HepG2 (cell line): ENCODE results near the gene CBLB. TPM values are rescaled to one million over a fixed set of nuclear protein-coding genes. Genes with fewer than 3 reads are reported as not detected.

Source experiments
- FOXP1 ChIP-seq, 2 experiments: fragments of 450-650 bp in 1 of 2; IDR thresholded peaks; 2 replicates each; pipeline ENCODE4 v1.6.1; 2017 to 2018; ENCODE audit warnings: antibody characterized with exemption in 1 of 2
- FOXP4 ChIP-seq: sonication (generic); formaldehyde crosslinking; IDR thresholded peaks from 2 replicates; pipeline ENCODE4 v1.4.0; 2020; ENCODE audit warnings: missing genetic modification reagents
- GFI1 ChIP-seq: sonication (generic); formaldehyde crosslinking; IDR thresholded peaks from 2 replicates; pipeline ENCODE4 v1.5.0; 2020; ENCODE audit warnings: missing genetic modification reagents, mild to moderate bottlenecking, borderline replicate concordance
- NR2F6 ChIP-seq, 2 experiments: IDR thresholded peaks; 2 replicates each; pipeline ENCODE4 v1.6.1; 2016; ENCODE audit warnings: antibody characterized with exemption in 1 of 2, mild to moderate bottlenecking in 1 of 2
- NR3C1 ChIP-seq: sonication (generic); formaldehyde crosslinking; IDR thresholded peaks from 2 replicates; pipeline ENCODE4 v1.4.0; 2020; ENCODE audit warnings: missing genetic modification reagents
- PPARG ChIP-seq: conservative IDR thresholded peaks from 2 replicates; pipeline ENCODE4 v1.6.1; 2016; ENCODE audit warnings: missing biosample characterization, missing genetic modification reagents
- RBAK ChIP-seq: sonication (generic); formaldehyde crosslinking; IDR thresholded peaks from 2 replicates; pipeline ENCODE4 v1.5.1; 2020; ENCODE audit warnings: mild to moderate bottlenecking, missing genetic modification reagents
- SAFB2 ChIP-seq: sonication (generic); formaldehyde crosslinking; IDR thresholded peaks from 2 replicates; pipeline ENCODE4 v1.5.1; 2020; ENCODE audit warnings: missing genetic modification reagents, low read depth, mild to moderate bottlenecking, borderline replicate concordance
- SALL1 ChIP-seq: sonication (generic); formaldehyde crosslinking; IDR thresholded peaks from 2 replicates; pipeline ENCODE4 v1.8.0; 2022; ENCODE audit warnings: mild to moderate bottlenecking, missing genetic modification reagents
- SIN3A ChIP-seq: IDR thresholded peaks from 2 replicates; pipeline ENCODE4 v1.6.1; 2011; ENCODE audit warnings: low read depth, mild to moderate bottlenecking, control low read depth, low read length, borderline replicate concordance
- SNRNP70 ChIP-seq: fragments of 200-400 bp; formaldehyde crosslinking; IDR thresholded peaks from 2 replicates; pipeline ENCODE4 v1.6.1; 2017; ENCODE audit warnings: mild to moderate bottlenecking, low read depth, low read length, moderate library complexity
- SOX13 ChIP-seq, 3 experiments: fragments of 450-650 bp in 1 of 3; sonication (generic) in 1 of 3; formaldehyde crosslinking in 1 of 3; IDR thresholded peaks in 2 of 3; conservative IDR thresholded peaks in 1 of 3; 2 replicates each; pipeline versions ENCODE4 v1.5.0 to v1.6.1; 2016 to 2020; ENCODE audit warnings: antibody characterized with exemption in 1 of 3, mild to moderate bottlenecking in 1 of 3, missing compliant biosample characterization in 1 of 3, missing genetic modification reagents in 1 of 3, moderate library complexity in 1 of 3
- SPEN ChIP-seq: sonication (generic); formaldehyde crosslinking; IDR thresholded peaks from 2 replicates; pipeline ENCODE4 v1.5.1; 2020; ENCODE audit warnings: low read depth, mild to moderate bottlenecking, missing genetic modification reagents
- U2AF2 ChIP-seq: fragments of 200-400 bp; formaldehyde crosslinking; IDR thresholded peaks from 2 replicates; pipeline ENCODE4 v1.6.1; 2017; ENCODE audit warnings: low read depth, mild to moderate bottlenecking, low read length
- ZBTB1 ChIP-seq: sonication (generic); formaldehyde crosslinking; IDR thresholded peaks from 2 replicates; pipeline ENCODE4 v1.4.0; 2020; ENCODE audit warnings: missing genetic modification reagents, borderline replicate concordance
- ZBTB21 ChIP-seq: sonication (generic); formaldehyde crosslinking; IDR thresholded peaks from 2 replicates; pipeline ENCODE4 v1.4.0; 2020; ENCODE audit warnings: missing genetic modification reagents
- ZBTB38 ChIP-seq: sonication (generic); formaldehyde crosslinking; IDR thresholded peaks from 2 replicates; pipeline ENCODE4 v1.5.1; 2020; ENCODE audit warnings: mild to moderate bottlenecking, missing genetic modification reagents
- ZBTB7A ChIP-seq: sonication (generic); formaldehyde crosslinking; IDR thresholded peaks from 2 replicates; pipeline ENCODE4 v1.8.0; 2022; ENCODE audit warnings: mild to moderate bottlenecking, missing genetic modification reagents
- ZIK1 ChIP-seq: sonication (generic); formaldehyde crosslinking; IDR thresholded peaks from 2 replicates; pipeline ENCODE4 v1.5.0; 2020; ENCODE audit warnings: mild to moderate bottlenecking, low read depth, missing genetic modification reagents, borderline replicate concordance
- ZNF12 ChIP-seq: sonication (generic); formaldehyde crosslinking; IDR thresholded peaks from 2 replicates; pipeline ENCODE4 v1.5.0; 2020; ENCODE audit warnings: missing genetic modification reagents
- ZNF205 ChIP-seq: IDR thresholded peaks from 2 replicates; pipeline ENCODE4 v1.6.1; 2018; ENCODE audit warnings: missing biosample characterization, missing genetic modification reagents
- ZNF232 ChIP-seq: sonication (generic); formaldehyde crosslinking; IDR thresholded peaks from 2 replicates; pipeline ENCODE4 v1.4.0; 2020; ENCODE audit warnings: missing genetic modification reagents, borderline replicate concordance
- ZNF274 ChIP-seq: sonication (generic); formaldehyde crosslinking; IDR thresholded peaks from 2 replicates; pipeline ENCODE4 v1.5.1; 2020; ENCODE audit warnings: mild to moderate bottlenecking, missing genetic modification reagents
- ZNF276 ChIP-seq: sonication (generic); formaldehyde crosslinking; IDR thresholded peaks from 2 replicates; pipeline ENCODE4 v1.4.0; 2020; ENCODE audit warnings: mild to moderate bottlenecking, low read depth, missing genetic modification reagents
- ZNF484 ChIP-seq: sonication (generic); formaldehyde crosslinking; IDR thresholded peaks from 2 replicates; pipeline ENCODE4 v1.5.1; 2020; ENCODE audit warnings: mild to moderate bottlenecking, low read depth, missing genetic modification reagents, borderline replicate concordance
- ZNF558 ChIP-seq: sonication (generic); formaldehyde crosslinking; IDR thresholded peaks from 2 replicates; pipeline ENCODE4 v1.9.0; 2022; ENCODE audit warnings: mild to moderate bottlenecking, missing genetic modification reagents, borderline replicate concordance
- ZNF614 ChIP-seq: IDR thresholded peaks from 2 replicates; pipeline ENCODE4 v1.6.1; 2018; ENCODE audit warnings: missing biosample characterization, missing genetic modification reagents, inconsistent platforms, borderline replicate concordance
- polyA plus RNA-seq, 8 experiments: library from polyadenylated mRNA; depleted of rRNA in 3 of 8; stranded (reverse) in 7 of 8; unstranded in 1 of 8; fragments of >200 nt; fragmentation: Illumina TruSeq in 4 of 8; extraction: Trizol in 4 of 8; gene quantifications; 2 replicates each; pipeline versions ENCODE4 v1.2.1 to v1.2.3, GENCODE V29; 2011 to 2016; ENCODE audit warnings: low read depth in 4 of 8, missing spikeins in 1 of 8, mixed read lengths in 1 of 8; ENCODE audit not compliant: insufficient read depth in 1 of 8
- total RNA-seq, 5 experiments: library from RNA; depleted of rRNA; stranded (reverse); fragments of >200 nt; fragmentation: Illumina TruSeq; extraction: Trizol; gene quantifications; 2 replicates each; pipeline ENCODE4 v1.2.3, GENCODE V29; 2016; ENCODE audit warnings: low read depth in 1 of 5

Gene CBLB
- total and polyA plus RNA-seq, 2 of the 13 experiments (the other 11 are each of a cell fraction or from before 2014, with no cell fraction given), result 9.8 to 16.4 TPM

- TF ChIP-seq ZNF232 (no peak), ZNF274 (CRISPR knock-in tag) (no peak), GFI1 (CRISPR knock-in tag) (0 out of 2 replicates have a peak, but pooled peaks have one; percentile 60), FOXP4 (no peak; the same call in 1 of the 2 replicates), ZIK1 (CRISPR knock-in tag) (no peak), FOXP1 (IDR thresholded peaks at IDR 0.05) (no peak), FOXP1 (CRISPR knock-in tag; IDR thresholded peaks at IDR 0.05) (peak; percentile 48; the same call in 1 of the 2 replicates), SNRNP70 (no peak), SAFB2 (CRISPR knock-in tag) (no peak), ZNF276 (CRISPR knock-in tag) (no peak), ZBTB1 (CRISPR knock-in tag) (no peak), NR3C1 (CRISPR knock-in tag) (no peak), ZBTB21 (CRISPR knock-in tag) (no peak), RBAK (CRISPR knock-in tag) (no peak), ZNF205 (CRISPR knock-in tag) (no peak), ZNF614 (no peak), PPARG (CRISPR knock-in tag) (peak; percentile 85), SOX13 (IDR thresholded peaks at IDR 0.05) (no peak), SOX13 (CRISPR knock-in tag; conservative IDR thresholded peaks at IDR 0.05 in 1 of 2, IDR thresholded peaks at IDR 0.05 in 1 of 2) (peak in 1 of 2 experiments; percentile 73; a peak in 2 of 4 replicates), ZNF558 (CRISPR knock-in tag) (no peak), SIN3A (no peak), NR2F6 (IDR thresholded peaks at IDR 0.05) (peak; percentile 63), NR2F6 (CRISPR knock-in tag; IDR thresholded peaks at IDR 0.05) (peak; percentile 68), SALL1 (CRISPR knock-in tag) (peak; percentile 39; the same call in 1 of the 2 replicates), U2AF2 (no peak), ZBTB38 (CRISPR knock-in tag) (no peak), ZNF12 (CRISPR knock-in tag) (no peak), SPEN (CRISPR knock-in tag) (no peak), ZBTB7A (no peak), ZNF484 (CRISPR knock-in tag) (no peak)
These were observed 59.5 kb downstream of the CBLB start (continued) for GRCh38 chr3:105809208-105809888.
